Forelimb muscle (tissue), 1 donor: Measurements from ENCODE around the gene GRB14. TPM values are rescaled to one million over a fixed set of nuclear protein-coding genes. Genes with fewer than 3 reads are reported as not detected.
A peak's percentile ranks its signal among the peaks of the same experiment; 100 is the strongest.
"Not testable (repeated sequence)": the region's sequence is repeated elsewhere in the genome, so short reads cannot be mapped to it uniquely, and the experiment has no call there.

Experiments
- DNase-seq: peaks from one replicate; pipeline ENCODE4 v3.0.0-alpha.2; 2013; ENCODE audit warnings: low read depth
- polyA plus RNA-seq: library from polyadenylated mRNA; unstranded; fragments of 120-200 nt; gene quantifications from one replicate; pipeline ENCODE4 v1.2.1, GENCODE V29; 2013; ENCODE audit not compliant: insufficient read length

Gene GRB14
- polyA plus RNA-seq, 1 donor, result 1.3 TPM

GRCh38 chr2:164495491-164496223 is 125.6 kb downstream of the GRB14 start:
- peak; percentile 35 for DNase-seq

- DNase-seq, result no peak
Measured at GRCh38 chr2:164485541-164485940, 135.7 kb downstream of the GRB14 start.

GRCh38 chr2:164479460-164479859 is 141.8 kb downstream of the GRB14 start:
- DNase-seq, result peak; percentile 20

GRCh38 chr2:164478205-164478604 is 143.1 kb downstream of the GRB14 start:
- DNase-seq, result no peak

- no peak for DNase-seq
Measured at GRCh38 chr2:164474873-164475272, 146.4 kb downstream of the GRB14 start.

GRCh38 chr2:164473021-164473420 is 148.3 kb downstream of the GRB14 start:
- DNase-seq, result no peak

- not testable (repeated sequence) for DNase-seq
Measured at GRCh38 chr2:164465047-164465446, 156.2 kb downstream of the GRB14 start.

- no peak for DNase-seq
Measured at GRCh38 chr2:164464376-164464775, 156.9 kb downstream of the GRB14 start.

GRCh38 chr2:164458792-164459191 is 162.5 kb downstream of the GRB14 start:
- no peak for DNase-seq

GRCh38 chr2:164457271-164457670 is 164.0 kb downstream of the GRB14 start:
- DNase-seq, result no peak

- DNase-seq, result no peak
Measured at GRCh38 chr2:164456619-164457018, 164.7 kb downstream of the GRB14 start.

GRCh38 chr2:164453656-164454305 is 167.5 kb downstream of the GRB14 start:
- DNase-seq, result no peak

- no peak for DNase-seq
Measured at GRCh38 chr2:164450278-164450677, 171.0 kb downstream of the GRB14 start.

GRCh38 chr2:164449706-164450105 is 171.6 kb downstream of the GRB14 start:
- DNase-seq, result no peak

- no peak for DNase-seq
Measured at GRCh38 chr2:164447660-164448059, 173.6 kb downstream of the GRB14 start.

Other genes starting within 250 kb of the GRB14 start
- gene COBLL1, start 220.3 kb upstream of the GRB14 start, polyA plus RNA-seq, result 6.4 TPM